Kidney capillary endothelial cell (primary cell): Measurements from ENCODE around the gene ZDHHC19.
"Not testable (repeated sequence)": the region's sequence is repeated elsewhere in the genome, so short reads cannot be mapped to it uniquely, and the experiment has no call there.

Experiments
- DNase-seq: peaks from one replicate; pipeline ENCODE4 v3.0.0-alpha.2; 2018; ENCODE audit warnings: low spot score

The ZDHHC19 gene

GRCh38 chr3:196203846-196204245 lies 7.4 kb downstream of the ZDHHC19 start:
- DNase-seq = no peak

DNA sequence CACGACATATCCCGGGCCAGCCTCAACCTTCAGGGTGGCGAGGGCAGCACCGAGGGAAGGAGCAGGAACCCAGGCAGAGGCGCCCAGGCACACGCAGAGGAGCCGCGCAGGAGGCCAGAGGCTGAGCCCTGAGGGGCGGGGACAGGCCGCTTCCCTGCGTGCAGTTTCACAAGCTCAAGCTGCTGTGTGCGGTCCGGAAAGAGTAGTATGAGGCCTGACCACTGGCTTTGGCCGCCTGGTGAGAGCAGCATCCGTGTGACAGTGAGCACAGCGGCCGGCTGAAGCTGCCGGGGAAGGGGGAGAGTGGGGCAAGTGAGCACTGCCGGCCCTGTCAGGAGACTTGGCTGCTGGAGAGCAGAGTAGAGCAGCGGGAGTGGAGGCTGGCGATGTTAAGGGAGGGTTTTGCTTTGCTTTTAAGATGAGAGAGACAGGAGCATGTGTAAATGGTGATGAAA lies 8.7 kb downstream of the ZDHHC19 start:
- no peak for DNase-seq

GRCh38 chr3:196198771-196199753 lies 12.1 kb downstream of the ZDHHC19 start:
- DNase-seq = no peak

- no peak for DNase-seq
These were observed 13.0 kb downstream of the ZDHHC19 start for GRCh38 chr3:196198081-196198675.

- DNase-seq = no peak
These were observed 13.7 kb downstream of the ZDHHC19 start for GRCh38 chr3:196197524-196197923.

GRCh38 chr3:196195664-196196265 lies 15.4 kb downstream of the ZDHHC19 start:
- DNase-seq = no peak

GRCh38 chr3:196194542-196194915 lies 16.7 kb downstream of the ZDHHC19 start:
- no peak for DNase-seq

- no peak for DNase-seq
These were observed 17.3 kb downstream of the ZDHHC19 start for GRCh38 chr3:196193736-196194541.

DNA sequence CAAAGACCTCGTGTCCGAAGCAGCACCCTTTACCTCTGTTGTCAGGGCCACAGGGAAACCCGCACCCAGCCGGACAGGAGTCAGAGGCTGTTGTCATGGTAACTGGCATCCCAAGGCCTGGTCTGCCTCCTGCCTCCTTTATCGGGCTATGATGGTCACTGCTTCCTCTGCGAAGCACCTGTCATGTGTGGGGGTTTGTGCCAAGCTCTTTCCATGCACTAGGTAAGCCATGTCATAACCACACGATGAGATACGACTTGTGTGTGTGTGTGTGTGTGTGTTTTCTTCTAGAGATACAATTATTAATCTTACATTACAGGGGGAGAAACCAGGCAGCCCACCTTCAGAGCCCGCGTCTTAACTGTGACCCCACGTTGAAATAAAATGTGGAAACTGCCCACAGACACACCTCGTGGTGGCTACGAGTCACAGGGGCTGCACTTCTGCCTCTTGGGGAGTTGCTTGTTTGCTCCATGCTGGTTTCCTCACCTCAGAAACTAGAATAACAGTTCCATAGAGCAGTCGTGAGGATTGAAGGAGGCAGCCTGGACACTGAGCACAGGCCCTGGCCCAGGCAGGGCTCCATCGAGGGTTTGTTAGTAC lies 18.0 kb downstream of the ZDHHC19 start:
- DNase-seq = no peak

GRCh38 chr3:196192524-196193051 lies 18.6 kb downstream of the ZDHHC19 start:
- DNase-seq = no peak

DNA sequence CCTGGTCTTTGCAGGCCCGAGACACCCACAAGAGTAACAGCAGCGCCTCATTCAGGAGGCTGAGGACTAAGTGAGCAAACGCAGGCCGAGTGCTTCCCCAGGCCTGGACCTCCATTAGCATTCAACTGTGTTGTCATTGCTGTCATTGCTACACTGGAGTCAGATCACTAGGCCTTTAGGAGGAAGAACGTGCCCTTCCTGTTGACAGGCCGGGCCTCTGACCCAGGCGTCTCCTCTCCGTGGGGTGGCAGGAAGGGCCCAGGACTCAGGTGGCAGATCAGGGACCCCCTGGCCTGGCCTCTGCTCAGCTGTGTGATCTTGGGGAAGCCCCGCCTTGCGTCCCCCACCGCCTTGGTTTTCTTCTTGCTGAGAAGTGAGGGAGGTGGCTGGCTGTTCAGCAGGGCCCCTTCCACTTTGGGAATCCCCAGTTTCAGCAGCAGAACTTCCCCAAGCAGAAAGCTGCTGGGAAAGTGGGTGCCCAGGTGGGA lies 19.1 kb downstream of the ZDHHC19 start:
- DNase-seq = no peak

DNA sequence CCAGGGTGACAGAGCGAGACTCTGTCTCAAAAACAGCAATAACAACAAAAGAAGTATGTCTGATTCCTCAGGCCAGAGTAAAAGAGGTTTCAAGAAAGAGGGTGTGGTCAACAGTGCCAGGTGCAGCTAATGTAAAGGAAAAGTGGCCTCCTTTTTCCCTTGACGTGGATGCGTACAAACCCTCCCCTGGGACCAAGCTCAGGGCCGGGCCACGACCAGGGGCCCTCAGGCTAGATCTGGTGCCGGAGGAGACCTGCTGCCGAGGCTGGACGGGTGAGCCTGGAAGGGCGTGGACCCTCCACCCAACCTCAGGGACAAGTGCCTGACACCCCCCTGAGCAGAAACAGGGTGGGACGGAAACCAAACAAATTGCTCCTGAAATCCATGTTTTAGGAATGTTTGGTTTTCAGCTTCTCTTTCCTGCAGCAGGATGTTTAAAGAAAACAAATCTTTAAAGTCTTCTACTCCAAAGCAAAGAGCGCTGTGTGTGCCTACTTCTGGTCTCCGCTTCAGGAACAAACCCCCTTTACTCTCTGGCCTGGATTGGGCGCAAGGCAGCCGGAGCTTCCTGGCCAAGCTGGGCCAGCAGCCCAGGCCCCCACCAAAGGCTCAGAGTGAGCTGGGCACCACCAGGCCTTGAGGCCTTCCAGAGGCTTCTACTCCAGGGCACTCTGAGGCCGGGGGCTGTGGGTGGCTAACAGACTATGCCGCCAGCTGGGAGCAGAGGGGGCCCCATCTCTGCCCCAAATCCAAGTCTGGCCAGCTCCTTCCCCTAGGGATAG lies 21.4 kb downstream of the ZDHHC19 start:
- DNase-seq = no peak

GRCh38 chr3:196186651-196187573 lies 24.3 kb downstream of the ZDHHC19 start:
- no peak for DNase-seq

- DNase-seq = no peak
These were observed 26.3 kb downstream of the ZDHHC19 start for GRCh38 chr3:196184881-196185280.

- DNase-seq = not testable (repeated sequence)
These were observed 27.1 kb downstream of the ZDHHC19 start for GRCh38 chr3:196184169-196184432.

GRCh38 chr3:196181127-196181546 lies 30.1 kb downstream of the ZDHHC19 start:
- DNase-seq = no peak

- DNase-seq = no peak
These were observed 30.9 kb downstream of the ZDHHC19 start for GRCh38 chr3:196180346-196180745.

GRCh38 chr3:196179380-196180308 lies 31.6 kb downstream of the ZDHHC19 start:
- peak; percentile 55 for DNase-seq
